Transverse colon (tissue), 4 donors: ENCODE results near the gene LRRK2.

ENCODE experiments used
- CTCF ChIP-seq, 5 experiments: fragments of 200-600 bp in 3 of 5; fragments of 450-650 bp in 2 of 5; sonication (generic) in 3 of 5; IDR thresholded peaks; 1 replicate in 2 of 5; 2 replicates in 3 of 5; pipeline ENCODE4 v1.5.1; 2016 to 2017; ENCODE audit warnings: antibody characterized with exemption in 5 of 5, inconsistent platforms in 3 of 5, mild to moderate bottlenecking in 2 of 5, moderate library complexity in 1 of 5
- POLR2AphosphoS5 ChIP-seq, 3 donors: sonication (generic); formaldehyde crosslinking; IDR thresholded peaks; one replicate each; pipeline ENCODE4 v1.6.1; 2016; ENCODE audit warnings: antibody characterized with exemption in 3 of 3

DNA sequence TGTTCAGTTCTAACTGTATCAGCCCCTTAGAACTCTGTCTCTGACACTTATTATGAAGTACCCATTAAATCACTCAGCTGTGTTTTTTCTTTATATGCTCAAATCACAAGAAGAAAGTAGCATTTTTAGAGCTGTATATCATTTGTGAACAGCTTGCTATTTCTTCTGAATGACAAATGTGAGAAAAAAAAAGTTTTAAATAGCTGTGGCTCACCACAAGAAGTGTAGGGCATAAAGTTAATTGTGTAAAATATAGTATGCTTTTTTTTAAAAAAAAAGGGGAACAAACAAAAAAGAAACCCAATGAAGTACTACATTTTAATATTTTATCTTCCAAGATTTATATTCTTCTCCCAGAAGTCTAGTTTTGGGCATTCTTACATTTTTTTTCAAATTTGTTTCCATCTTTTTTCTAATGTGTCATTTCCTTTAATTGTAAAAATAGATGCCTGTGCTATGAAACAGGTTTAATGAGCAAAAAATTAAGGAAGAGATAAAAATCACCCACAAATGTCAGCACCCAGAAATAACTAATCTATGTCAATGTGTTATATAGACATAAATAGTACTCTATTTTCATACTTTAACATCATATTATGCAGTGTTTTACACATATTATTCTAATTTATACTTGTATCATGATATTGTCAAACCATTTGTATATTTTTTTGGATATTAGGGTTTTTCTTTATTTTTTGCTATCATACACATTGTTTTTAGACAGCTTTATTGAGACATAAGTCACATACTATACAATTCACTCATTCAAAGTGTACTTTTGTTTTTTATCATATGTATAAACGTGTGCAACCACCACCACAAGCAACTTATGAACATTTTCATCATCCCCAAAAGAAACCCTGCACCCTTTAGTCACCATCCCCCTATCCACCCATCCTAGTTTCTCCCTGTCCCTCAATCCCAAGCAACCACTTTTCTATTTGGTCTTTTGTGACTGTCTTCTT is 22.4 kb upstream of the LRRK2 start:
- TF ChIP-seq POLR2AphosphoS5 (IDR thresholded peaks at IDR 0.05) (no peak), CTCF (IDR thresholded peaks at IDR 0.05) (no peak)
